Epithelial cell of prostate (primary cell): ENCODE measurements around the gene GLRX.
"Not testable (repeated sequence)": the region's sequence is repeated elsewhere in the genome, so short reads cannot be mapped to it uniquely, and the experiment has no call there.

Source experiments
- DNase-seq: peaks from one replicate; pipeline ENCODE4 v3.0.0-alpha.2; 2011; ENCODE audit warnings: low read depth, low spot score
- H3K27ac ChIP-seq: fragments of 450-650 bp; 2 replicates; pipeline ENCODE4 v1.5.1; 2017; ENCODE audit warnings: mild to moderate bottlenecking

Gene GLRX

DNA sequence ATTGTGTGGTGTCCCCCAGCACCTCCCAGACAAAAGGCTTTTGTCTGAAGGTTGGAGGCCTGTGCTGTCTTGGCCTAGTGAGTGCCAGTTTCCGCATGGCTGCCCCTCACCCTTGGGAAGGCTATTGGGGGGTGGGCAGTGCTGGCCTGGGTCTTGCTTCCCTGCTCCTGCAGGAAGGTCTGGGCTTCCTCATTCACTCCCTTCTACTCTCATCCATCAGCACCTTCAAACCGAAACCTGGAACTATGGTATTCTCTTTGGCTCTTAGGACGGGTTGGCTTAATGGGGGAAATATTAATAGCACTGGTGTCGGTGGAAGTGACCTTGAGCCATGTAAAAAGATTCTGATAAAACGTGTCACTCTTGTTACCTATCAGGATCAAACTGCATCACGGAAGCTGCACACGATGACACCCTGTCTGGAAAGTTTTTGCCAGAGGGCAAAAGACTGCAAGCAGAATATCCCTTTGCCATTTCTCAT is 34.0 kb upstream of the GLRX start:
- H3K27ac ChIP-seq = no peak overlapping the region
- no peak for DNase-seq

DNA sequence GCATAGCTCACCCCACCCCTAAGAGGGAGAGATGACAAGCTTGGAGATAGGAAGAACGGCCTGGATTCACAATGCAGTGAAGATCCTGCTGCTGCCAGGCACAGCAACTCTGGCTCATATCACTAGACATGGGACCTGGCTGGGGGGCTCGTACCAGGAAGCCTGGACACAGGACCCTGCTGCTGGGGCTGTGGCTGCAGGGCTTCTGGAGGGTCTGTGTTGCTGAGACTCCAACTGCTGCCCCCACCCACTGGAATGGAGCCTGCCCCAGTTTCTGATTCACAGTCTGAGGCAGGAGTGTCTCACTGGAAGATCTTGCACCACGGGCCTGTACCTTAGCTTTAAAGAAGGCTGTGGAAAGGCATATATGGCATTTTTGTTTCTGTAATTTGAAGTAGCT is 31.0 kb upstream of the GLRX start:
- DNase-seq = no peak
- H3K27ac ChIP-seq = no peak overlapping the region

GRCh38 chr5:95852567-95852966 is 30.0 kb upstream of the GLRX start:
- H3K27ac ChIP-seq = no peak overlapping the region
- DNase-seq = no peak

GRCh38 chr5:95851141-95851540 is 28.6 kb upstream of the GLRX start:
- not testable (repeated sequence) for H3K27ac ChIP-seq, DNase-seq

DNA sequence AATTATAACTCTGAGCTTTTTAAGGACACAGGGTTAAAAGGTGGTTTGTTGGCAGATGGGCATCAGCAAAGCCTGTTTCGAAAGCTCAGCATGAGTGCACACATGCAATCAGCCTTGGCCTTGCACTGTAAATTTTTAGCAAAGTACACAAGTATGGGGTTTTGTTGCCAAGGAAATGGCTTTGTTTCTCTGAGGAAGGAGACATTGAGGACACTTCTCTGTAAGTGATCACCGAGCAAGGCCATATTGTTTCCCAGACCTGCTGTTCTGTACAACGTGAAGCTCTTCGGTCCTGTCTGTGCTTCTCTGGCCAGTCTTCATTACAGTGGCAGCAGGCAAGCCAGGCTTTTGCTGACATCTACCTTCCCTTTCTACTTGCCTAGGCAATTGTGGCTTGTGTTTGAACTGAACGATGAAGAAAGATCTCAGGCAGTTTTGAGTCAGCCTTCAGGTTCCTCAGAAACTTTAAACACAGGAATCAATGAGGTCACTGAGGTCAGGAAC is 27.9 kb upstream of the GLRX start:
- DNase-seq = no peak
- H3K27ac ChIP-seq = no peak overlapping the region

- H3K27ac ChIP-seq = no peak overlapping the region
- no peak for DNase-seq
Measured at GRCh38 chr5:95848701-95849100, 26.2 kb upstream of the GLRX start.

GRCh38 chr5:95847261-95847592 is 24.7 kb upstream of the GLRX start:
- DNase-seq = no peak
- no peak overlapping the region for H3K27ac ChIP-seq

DNA sequence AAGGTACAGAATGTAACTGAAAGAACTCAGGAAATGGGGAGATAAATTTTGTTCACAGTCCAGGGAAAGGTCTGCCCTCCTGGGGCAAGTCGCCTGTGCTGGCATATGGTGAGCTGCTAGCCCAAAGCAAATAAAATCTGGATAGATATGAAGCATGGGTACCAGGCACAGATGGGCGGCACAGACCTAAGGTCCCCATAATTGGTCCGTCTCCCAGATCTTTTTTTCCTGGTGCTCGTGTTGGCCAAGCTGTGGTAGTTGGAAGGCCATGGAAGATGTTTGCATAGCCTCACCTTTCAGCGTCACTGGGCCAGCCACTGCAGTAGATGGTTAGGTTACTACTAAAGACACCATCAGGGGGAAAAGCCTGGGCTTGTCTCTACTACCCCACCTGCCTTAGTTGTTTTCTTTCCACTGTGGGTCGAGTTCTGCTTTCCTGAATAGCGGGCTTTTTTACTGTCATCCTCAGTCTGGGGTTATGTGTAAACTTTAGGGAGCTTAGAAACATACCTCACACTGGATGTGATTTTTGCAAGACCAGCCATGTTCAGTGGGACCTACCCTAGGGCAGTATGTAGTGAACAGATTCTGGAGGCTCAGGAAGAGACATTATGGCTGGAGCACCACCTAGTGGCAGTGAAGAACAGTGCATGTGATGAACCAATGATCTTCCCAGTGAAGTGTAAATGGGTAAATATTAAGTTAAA is 24.2 kb upstream of the GLRX start:
- no peak for DNase-seq
- H3K27ac ChIP-seq = peak overlapping the region; percentile 11

DNA sequence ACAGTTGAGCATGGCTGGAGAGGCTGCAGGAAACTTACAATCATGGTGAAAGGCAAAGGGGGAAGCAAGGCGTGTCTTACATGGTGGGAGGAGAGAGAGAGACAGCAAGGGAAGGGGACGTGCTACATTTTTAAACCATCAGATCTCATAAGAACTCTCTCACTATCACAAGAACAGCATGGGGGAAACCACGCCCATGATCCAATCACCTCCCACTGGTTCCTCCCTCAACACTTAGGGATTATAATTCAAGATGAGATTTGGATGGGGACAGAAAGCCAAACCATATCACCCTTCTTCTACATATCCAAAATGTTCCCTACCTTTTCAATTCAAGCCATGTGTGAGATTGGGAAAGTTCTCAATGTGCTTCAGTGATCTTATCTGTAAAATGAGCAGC is 22.9 kb upstream of the GLRX start:
- H3K27ac ChIP-seq = no peak overlapping the region
- no peak for DNase-seq

DNA sequence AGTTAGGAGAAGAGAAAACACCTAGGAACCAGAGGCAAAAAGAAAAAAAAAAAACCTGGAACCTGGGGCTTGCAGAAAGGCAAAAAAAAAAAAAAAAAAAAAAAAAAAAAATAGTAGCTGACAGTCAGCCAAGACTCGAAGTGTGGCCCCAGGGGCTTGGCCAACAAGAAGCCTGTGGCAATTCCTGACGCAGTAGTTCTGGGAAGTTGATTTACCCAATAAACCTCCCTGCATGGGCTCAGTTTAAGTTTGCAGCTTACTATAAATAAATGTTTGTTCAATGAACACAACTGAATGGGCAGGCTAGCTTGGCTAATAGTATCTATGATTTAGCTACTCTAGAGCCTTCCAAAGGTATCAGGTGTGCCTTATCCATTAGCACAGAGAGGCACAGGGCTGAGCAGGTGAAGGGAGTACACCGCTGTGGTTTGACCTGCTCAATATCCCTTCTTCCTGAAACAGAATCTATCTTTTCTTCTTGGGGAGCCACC is 21.3 kb upstream of the GLRX start:
- DNase-seq = no peak
- H3K27ac ChIP-seq = peak overlapping the region; percentile 84

DNA sequence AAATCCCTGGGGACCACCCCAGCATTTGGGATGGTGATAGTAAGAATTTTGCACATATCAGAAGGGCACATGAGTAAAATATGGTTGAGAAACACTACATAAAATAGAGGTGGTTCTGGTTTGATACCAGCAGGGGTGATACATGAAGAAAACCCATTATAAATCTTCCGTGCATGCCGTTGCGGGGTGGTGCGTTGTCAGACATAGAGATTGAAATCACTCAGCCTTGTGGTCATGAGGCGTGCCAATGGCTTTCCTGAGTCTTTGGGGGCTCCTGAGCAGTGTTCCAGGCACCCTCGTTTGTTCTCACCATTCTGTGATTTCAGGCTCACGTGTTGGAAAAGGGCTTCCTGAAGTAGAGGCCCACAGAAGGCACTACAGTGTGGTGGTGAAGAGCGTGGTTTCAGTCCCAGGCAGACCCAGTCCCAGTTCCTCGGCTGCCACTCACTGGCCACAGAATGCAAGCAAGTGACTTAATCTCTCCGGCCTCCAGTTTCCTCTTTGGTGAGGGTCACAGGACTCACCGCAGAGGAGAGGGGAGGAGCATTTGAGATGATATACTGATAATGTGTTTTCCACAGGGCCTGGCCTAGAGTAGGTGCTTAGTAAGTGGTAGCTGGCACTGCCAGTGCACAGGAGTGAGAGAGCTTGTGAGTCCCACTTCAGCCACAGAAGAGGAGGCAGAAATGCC is 20.5 kb upstream of the GLRX start:
- DNase-seq = no peak
- peak overlapping the region; percentile 84 for H3K27ac ChIP-seq

DNA sequence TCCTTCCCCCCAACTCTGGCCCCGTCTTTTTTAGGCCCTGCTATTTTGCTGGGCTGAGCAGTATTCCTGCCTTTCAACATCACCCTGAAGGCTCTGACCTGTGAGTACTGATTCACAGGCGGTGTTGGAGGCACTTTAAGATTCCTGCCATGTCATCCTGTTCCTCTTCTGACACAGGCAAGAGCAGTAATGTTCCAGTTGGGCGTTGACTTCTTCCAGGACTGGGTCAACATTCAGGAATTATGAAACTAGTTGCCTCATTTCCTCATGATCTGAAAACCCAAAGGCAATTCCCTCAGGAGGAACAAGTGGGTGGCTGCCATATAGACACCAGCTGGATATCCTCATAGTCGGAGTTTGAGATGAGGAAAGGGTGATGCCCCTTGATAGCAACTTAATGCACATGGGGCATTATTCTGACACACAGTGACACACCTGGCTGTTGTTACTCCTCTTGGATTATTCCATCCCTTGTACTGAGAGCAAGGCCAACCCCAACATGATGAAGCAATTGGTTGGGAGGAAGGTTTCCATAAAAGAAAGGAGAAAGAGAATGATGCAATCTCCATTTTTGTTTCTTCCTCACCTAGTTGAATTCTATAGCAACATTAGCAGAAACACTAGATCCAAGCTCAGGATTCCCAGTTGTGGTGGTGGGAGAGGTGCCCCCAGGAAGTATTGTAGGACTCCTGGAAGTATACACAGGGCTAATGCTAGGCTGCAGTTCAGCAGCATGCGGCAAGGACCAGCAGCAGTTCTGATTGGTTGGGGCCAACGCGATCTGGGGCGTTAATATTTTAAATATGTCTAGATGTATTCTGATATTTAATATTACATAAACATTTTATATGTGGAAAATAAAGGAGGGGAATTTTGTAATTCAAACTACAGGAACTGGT is 19.6 kb upstream of the GLRX start:
- peak overlapping the region; percentile 84 for H3K27ac ChIP-seq
- DNase-seq = no peak

DNA sequence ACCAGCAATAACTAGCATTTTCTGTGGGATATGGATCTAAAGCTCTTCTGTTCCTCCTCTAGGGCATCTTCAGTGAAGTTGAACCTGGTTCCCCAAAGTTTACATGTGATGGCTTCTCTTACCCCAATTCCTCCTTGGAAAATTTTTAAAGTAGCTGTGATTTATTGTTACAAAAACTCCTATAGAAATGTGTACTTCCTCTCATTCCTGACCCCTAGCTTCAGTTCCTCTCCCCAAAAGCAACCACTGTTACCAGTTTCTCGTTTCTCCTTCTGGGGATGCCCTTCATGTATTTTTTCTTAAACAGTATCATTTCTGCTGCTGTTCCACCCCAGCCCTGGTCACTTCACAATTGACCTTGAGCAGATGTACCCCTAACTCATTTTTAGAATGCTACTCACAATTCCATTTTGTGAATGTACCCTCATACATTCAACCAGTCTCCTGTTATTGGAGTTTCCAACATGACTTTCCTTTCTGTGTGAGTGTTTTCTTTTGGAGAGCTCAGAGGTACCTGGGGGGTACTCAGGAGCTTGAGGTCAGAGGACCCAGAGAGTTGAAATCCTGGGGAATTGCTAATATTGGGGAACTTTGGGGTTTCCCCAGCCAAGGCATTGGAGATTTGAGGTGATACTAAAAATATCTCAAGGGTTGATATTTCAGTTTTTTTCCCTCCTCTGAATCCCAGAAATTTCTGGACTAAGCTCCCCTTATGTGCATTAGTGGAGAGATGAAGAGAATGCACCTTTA is 18.6 kb upstream of the GLRX start:
- peak overlapping the region; percentile 84 for H3K27ac ChIP-seq
- DNase-seq = no peak

DNA sequence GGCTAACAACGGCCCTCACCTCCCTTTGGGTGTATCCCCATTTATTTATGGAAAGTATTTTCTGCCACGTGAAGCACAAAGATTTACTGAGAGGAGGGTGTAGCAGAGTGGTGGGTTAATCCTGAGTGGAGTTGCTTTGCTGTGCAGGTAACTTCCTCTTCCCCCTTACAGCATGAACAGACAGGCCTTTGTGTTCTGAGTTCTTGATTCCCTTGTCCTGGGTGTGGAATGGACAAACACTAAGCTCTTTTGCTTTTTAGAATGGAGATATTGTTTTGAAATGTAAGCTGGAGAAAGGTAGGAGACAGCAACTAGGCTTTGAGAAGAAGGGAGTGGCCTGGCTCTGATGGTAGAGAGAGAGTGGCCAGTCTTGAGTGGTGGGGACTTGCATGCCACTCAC is 17.1 kb upstream of the GLRX start:
- DNase-seq = no peak
- H3K27ac ChIP-seq = peak overlapping the region; percentile 44

DNA sequence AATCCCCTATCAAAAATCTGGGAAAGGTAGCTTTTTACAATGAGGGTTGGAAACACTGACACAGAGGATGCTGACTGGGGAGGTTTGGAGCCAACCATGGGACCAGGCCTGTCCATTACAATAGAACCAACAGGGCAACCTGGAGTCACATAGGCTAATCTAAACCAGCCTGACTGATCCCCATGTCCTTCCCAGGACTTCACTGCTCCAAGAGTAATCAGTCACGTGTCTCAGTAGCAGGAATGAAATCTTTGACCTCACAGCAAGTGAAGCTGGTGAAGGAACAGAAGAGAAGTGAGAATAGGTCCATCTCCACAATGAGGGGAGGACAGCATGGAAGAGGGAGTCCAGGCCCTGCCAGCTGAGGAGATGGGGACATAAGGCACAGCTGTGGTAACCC is 16.0 kb upstream of the GLRX start:
- DNase-seq = no peak
- peak overlapping the region; percentile 44 for H3K27ac ChIP-seq

GRCh38 chr5:95838001-95838520 is 15.5 kb upstream of the GLRX start:
- H3K27ac ChIP-seq = peak overlapping the region; percentile 68
- no peak for DNase-seq

- DNase-seq = no peak
- peak overlapping the region; percentile 68 for H3K27ac ChIP-seq
Measured at GRCh38 chr5:95837492-95837891, 15.0 kb upstream of the GLRX start.

- peak overlapping the region; percentile 68 for H3K27ac ChIP-seq
- DNase-seq = not testable (repeated sequence)
Measured at GRCh38 chr5:95836971-95837370, 14.4 kb upstream of the GLRX start.

DNA sequence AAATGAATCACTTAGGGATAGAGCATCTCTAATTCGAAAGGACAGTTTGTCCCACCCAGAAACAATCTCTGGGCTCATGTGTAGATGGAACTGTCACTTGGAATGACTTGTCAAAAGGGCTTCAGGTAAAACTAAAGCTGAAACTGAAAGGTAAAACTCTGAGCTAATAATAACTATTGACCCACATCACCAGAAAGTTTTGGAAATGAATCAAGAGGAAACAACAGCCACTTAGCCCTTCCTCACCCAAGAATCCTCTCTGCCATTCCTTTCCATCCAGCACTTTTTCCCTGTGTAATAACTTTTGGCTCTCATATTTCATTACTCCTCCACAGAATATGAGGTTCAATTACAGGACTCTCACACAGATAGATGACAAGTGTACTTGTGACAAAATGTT is 14.0 kb upstream of the GLRX start:
- peak overlapping the region; percentile 68 for H3K27ac ChIP-seq
- DNase-seq = no peak
